HL-60 (cell line): Measurements from ENCODE around the gene DCC.

Experiments
- DNase-seq, 2 experiments: peaks; one replicate each; pipeline ENCODE4 v3.0.0-alpha.2; 2010 to 2020; ENCODE audit warnings: low read depth in 1 of 2, low spot score in 1 of 2
- H3K27ac ChIP-seq: fragments of 250-450 bp; sonication (Bioruptor Pico); replicated peaks from 2 replicates; pipeline ENCODE4 v1.5.1; 2020; ENCODE audit warnings: mild to moderate bottlenecking, moderate library complexity
- H3K27me3 ChIP-seq: fragments of 250-450 bp; sonication (Bioruptor Pico); 2 replicates; pipeline ENCODE4 v1.5.1; 2021; ENCODE audit warnings: mild to moderate bottlenecking, moderate library complexity; ENCODE audit not compliant: insufficient read depth, poor library complexity, severe bottlenecking
- H3K4me3 ChIP-seq: replicated peaks from 2 replicates; pipeline ENCODE4 v1.5.1; 2011; ENCODE audit warnings: mild to moderate bottlenecking, control low read depth, low read length; ENCODE audit not compliant: insufficient read depth
- CTCF ChIP-seq: IDR thresholded peaks from one replicate; pipeline ENCODE4 v1.5.1; 2011; ENCODE audit warnings: low read length, control low read depth, inconsistent platforms; ENCODE audit not compliant: insufficient read depth
- GABPA ChIP-seq: IDR thresholded peaks from 2 replicates; pipeline ENCODE4 v1.6.1; 2012; ENCODE audit warnings: low read depth
- POLR2AphosphoS5 ChIP-seq: IDR thresholded peaks from 2 replicates; pipeline ENCODE4 v1.6.1; 2012; ENCODE audit warnings: low read depth
- REST ChIP-seq: IDR thresholded peaks from 2 replicates; pipeline ENCODE4 v1.6.1; 2012; ENCODE audit warnings: low read depth; ENCODE audit not compliant: insufficient replicate concordance
- SPI1 ChIP-seq: IDR thresholded peaks from 2 replicates; pipeline ENCODE4 v1.6.1; 2012; ENCODE audit warnings: low read depth, mild to moderate bottlenecking, borderline replicate concordance

DCC gene

GRCh38 chr18:52894801-52895200, 554.8 kb downstream of the DCC start:
- TF ChIP-seq GABPA (no peak), CTCF (no peak), POLR2AphosphoS5 (no peak), REST (no peak), SPI1 (no peak)
- H3K27ac ChIP-seq = no peak overlapping the region
- no peak for DNase-seq
- no peaks in the 10 kb centered on the region for H3K27me3 ChIP-seq
- H3K4me3 ChIP-seq = no peak overlapping the region

GRCh38 chr18:52897611-52898484, 557.9 kb downstream of the DCC start:
- no peaks in the 10 kb centered on the region for H3K27me3 ChIP-seq
- no peak for DNase-seq
- H3K4me3 ChIP-seq = no peak overlapping the region
- no peak for TF ChIP-seq GABPA
- no peak overlapping the region for H3K27ac ChIP-seq

- Histone ChIP-seq H3K4me3 (no peak overlapping the region), H3K27ac (no peak overlapping the region), H3K27me3 (no peaks in the 10 kb centered on the region)
- TF ChIP-seq GABPA (no peak), POLR2AphosphoS5 (no peak), SPI1 (no peak), REST (no peak), CTCF (no peak)
- DNase-seq = no peak
These were observed 558.6 kb downstream of the DCC start for GRCh38 chr18:52898485-52899058.

GRCh38 chr18:52902188-52902587, 562.2 kb downstream of the DCC start:
- no peak for TF ChIP-seq CTCF
- TF ChIP-seq REST = no peak
- no peak for TF ChIP-seq SPI1
- no peak for TF ChIP-seq GABPA
- TF ChIP-seq POLR2AphosphoS5 = no peak
- DNase-seq = no peak
- H3K27me3 ChIP-seq = no peaks in the 10 kb centered on the region
- H3K27ac ChIP-seq = no peak overlapping the region
- H3K4me3 ChIP-seq = no peak overlapping the region
